ENCODE measurements around the gene LRFN5.
"Not testable (repeated sequence)": the region's sequence is repeated elsewhere in the genome, so short reads cannot be mapped to it uniquely, and the experiment has no call there.

LRFN5 gene

GRCh38 chr14:41641690-41642089, 35.0 kb downstream of the LRFN5 start:
- no peak for DNase-seq

- DNase-seq: no peak
Measured at GRCh38 chr14:41642367-41642766, 35.7 kb downstream of the LRFN5 start.

- no peak for DNase-seq
Measured at GRCh38 chr14:41642789-41643188, 36.1 kb downstream of the LRFN5 start.

DNA sequence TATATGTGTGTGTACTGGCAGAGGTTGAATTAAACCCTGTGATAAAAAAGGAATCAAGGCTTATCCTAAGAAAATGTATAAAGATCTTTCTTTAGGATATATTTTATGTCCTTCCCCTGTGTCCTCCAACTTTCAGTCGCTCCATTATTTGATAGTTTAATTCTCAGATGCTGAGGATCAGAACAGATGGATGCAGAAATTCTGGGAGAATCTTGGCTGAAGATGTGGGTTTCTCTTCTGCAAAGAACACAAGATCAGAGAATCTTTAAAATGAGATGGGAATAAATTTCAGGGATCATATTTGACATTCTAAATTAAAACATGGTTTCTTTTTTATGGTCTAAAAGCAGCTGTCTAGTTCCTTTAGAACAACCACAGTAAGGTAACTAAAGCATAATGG, 37.9 kb downstream of the LRFN5 start:
- DNase-seq: no peak

- no peak for DNase-seq
Measured at GRCh38 chr14:41650802-41651201, 44.1 kb downstream of the LRFN5 start.

DNA sequence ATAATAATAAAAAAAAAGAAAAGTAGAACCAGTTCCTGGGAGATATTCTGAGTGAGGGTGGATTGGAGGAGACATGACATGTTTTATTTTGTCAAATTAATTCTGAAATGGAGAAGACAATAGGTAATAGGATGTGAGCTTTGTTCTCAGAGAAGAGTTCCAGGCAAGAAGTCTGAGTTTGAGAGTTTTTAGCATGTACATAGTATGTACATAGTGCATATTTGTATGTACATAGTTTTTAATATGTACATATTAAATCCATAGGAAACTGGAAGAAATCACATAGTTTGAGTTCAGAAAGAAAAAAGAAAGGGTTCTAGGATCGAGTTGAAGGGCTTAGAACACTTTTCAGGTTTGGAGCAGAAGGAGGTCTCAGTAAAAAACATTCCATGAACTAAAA, 47.5 kb downstream of the LRFN5 start:
- DNase-seq: no peak

DNA sequence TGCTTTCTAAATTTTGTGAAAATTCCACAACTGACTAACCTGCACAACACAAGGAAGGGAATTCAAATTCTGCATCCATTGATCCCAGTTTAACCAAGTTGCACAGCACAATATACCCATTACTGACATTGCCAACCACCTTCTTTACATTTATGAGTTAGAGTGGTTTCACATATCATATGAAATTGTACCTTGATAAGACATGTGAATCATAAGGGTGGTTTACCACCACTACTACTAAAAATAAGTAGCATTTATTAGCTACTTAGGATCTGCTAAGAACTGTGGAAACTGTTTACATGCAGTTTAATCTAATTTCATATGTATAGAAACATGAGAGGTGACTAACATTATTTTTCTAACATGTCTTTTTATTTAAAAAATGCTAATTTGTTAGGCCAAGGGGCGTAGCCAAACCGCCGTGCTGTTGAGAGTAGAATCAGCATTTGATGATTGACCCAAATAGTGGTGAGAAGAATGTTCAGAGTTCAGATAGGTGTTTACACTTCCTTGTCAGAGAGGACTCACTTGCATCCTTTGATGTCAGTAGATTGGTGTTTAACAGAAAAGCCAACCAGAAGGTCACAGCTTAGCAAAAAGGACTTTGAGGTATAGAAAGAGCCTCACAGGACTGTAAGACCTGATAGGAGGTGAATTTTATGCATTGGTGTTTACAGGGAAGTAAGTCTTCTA, 56.2 kb downstream of the LRFN5 start:
- DNase-seq: no peak

DNA sequence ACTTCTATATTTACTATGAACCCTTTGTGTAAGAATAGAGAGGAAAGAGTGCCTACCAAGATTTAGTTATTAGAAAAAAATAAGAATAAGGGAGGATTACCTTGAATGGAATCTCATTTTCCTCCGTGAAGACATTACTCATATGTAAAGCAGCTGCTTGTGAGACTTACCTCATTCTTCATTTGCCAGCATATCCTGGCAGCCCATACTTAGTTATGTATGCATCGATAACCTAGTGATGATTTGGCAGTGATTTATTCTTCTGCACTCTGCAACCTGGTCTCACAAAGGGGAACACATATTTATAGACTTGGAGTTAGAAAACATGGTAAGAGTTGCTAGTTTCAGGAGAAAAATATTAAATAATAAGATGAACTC, 56.8 kb downstream of the LRFN5 start:
- no peak for DNase-seq

DNA sequence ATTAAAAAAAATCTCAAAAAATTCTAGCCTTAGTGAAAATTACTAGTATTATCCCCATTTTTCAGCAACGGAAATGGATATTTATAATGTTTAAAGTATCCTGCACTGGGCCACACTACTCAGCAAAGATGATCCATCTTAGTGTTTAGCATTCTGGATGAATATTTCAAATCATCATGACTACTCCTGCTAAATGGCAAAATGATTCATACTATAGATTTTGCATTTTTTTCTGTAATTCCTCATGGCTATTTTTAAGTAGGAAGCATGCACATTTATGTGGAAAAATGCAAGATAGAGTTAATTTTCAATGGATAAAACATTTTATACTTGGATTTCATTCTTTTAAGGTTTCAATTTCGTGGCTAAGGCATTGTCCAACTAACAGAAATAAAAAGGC, 59.6 kb downstream of the LRFN5 start:
- no peak for DNase-seq

DNA sequence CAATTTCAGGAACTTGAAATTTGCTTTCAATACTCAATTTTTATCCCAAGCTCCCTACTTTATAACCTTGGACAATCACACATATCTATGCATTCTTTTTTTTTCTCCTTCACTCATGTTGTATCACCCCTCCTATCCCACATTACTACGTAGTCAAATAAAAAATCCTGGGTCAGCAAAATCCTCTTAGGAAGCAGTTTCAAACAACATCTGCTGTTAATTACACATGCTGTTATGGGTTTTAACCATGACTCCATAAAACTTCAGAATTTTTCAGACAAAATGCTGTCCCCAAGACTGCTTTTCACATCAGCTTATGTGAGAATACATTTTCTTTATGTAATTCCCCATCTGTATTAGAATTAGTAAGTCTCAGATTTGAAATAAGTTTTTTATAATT, 61.7 kb downstream of the LRFN5 start:
- DNase-seq: no peak

- DNase-seq: not testable (repeated sequence)
Measured at GRCh38 chr14:41673601-41674000, 66.9 kb downstream of the LRFN5 start.

DNA sequence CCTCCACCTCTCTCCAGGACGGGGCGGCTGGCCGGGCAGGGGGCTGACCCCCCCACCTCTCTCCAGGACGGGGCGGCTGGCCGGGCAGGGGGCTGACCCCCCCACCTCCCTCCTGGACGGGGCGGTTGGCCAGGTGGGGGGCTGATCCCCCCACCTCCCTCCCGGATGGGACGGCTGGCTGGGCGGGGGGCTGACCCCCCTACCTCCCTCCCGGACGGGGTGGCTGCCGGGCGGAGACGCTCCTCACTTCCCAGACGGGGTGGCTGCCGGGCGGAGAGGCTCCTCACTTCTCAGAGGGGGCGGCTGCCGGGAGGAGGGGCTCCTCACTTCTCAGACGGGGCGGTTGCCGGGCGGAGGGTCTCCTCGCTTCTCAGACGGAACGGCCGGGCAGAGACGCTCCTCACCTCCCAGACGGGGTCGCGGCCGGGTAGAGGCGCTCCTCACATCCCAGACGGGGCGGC, 67.9 kb downstream of the LRFN5 start:
- DNase-seq: not testable (repeated sequence)

DNA sequence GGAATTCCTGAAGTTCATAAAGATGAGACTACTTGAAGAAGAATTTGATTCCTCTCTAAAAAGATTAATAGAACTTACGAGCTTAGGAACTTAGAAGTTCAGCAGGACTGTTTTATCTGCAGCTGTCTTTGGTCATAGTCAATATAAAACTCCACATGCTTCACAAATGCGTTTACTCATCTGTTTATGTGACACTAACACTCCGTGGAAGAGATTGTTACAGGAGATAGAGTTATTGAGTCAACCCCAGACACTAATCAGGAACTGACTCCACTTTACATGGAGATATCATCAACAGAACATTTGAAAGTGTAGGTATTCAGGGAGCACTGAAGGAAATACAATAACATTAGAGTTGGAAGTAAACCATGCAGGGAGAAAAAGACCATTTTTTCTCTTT, 92.8 kb downstream of the LRFN5 start:
- DNase-seq: no peak

- peak; percentile 83 for DNase-seq
Measured at GRCh38 chr14:41718477-41719166, 111.9 kb downstream of the LRFN5 start.

DNA sequence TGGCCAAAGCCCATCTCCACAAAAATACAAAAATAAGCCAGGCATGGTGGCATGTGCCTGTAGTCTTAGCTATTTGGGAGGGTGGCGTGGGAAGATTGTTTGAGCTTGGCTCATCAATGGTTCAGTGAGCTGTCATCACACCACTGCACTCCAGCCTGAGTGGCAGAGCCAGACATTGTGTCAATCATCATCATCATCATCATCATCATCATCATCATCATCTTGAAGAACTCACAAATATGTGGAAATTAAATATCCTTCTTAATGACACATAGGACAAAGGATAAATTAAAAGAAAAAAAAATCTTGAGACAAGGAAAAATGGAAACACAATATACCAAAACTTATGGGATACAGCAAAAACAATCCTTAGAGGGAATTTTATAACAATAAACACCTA, 132.5 kb downstream of the LRFN5 start:
- DNase-seq: no peak

DNA sequence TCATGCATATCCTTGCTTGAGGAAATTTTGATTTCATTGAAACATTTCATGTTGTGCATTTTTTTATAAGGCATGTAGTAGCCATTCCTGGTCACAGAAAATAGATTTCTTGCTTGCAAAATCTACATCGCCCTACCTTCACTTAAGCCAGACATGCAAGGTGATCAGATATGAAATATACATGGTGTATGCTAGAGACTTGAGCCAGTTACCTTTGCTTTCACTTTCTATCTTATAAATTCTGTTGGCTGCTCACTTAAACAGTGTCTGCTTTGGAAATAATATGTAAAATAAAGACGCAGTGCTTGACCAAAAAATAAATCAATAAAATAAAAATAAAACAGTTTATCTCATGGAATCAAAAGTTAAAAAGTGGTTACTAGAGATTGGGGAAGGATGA, 136.5 kb downstream of the LRFN5 start:
- no peak for DNase-seq

- DNase-seq: peak; percentile 6
Measured at GRCh38 chr14:41749429-41749828, 142.8 kb downstream of the LRFN5 start.

- DNase-seq: not testable (repeated sequence)
Measured at GRCh38 chr14:41750575-41750974, 143.9 kb downstream of the LRFN5 start.

- DNase-seq: no peak
Measured at GRCh38 chr14:41758011-41758665, 151.5 kb downstream of the LRFN5 start.

GRCh38 chr14:41761204-41761603, 154.5 kb downstream of the LRFN5 start:
- no peak for DNase-seq

- DNase-seq: no peak
Measured at GRCh38 chr14:41766772-41767171, 160.1 kb downstream of the LRFN5 start.

GRCh38 chr14:41773536-41774279, 167.0 kb downstream of the LRFN5 start:
- no peak for DNase-seq

DNA sequence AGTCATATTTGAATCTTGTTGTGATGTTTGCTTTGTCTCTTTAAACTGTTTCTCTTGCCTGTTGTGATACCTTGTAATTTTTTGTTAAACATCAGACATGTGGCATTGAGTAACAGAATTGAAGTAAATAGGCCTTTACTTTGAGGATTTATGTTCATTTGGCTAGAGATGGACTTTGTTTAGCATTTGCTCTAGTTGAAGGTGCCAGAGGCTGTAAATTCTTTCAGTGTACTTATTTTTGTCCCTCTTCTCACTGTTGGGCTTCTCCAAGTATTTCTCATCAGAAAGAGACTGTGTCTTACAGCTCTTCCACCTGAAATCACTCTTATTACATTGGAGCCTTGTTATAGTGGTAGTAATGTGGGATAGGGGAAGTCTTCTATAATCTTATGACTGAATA, 175.8 kb downstream of the LRFN5 start:
- DNase-seq: no peak

All from MV-4-11 (cell line).